ENCODE measurements around the gene SNX4. TPM values are rescaled to one million over a fixed set of nuclear protein-coding genes. Genes with fewer than 3 reads are reported as not detected.

The SNX4 gene
- total and polyA plus RNA-seq, 8 donors = 33.2 to 67.3 (median 54.2) TPM

DNA sequence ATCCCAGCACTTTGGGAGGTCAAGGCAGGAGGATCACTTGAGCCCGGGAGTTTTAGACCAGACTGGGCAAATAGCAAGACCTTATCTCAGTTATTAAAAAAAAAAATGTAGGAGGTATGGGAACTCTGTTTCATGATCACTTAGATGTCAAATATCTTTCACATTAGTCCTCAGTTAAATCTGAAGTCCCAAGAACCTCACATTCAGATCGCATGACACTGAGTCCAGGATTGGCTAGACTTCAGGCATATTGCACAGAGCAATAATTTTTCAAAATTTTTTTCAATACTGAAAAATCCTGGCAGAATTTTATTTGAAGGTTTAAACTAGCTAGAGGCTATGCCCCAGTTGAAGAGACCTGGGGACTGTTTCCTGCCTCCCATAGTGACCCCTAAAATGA, 88.6 kb downstream of the SNX4 start:
- intact Hi-C loops (cut with DNase I) = no loop called here
- TF ChIP-seq, protein P1, sequence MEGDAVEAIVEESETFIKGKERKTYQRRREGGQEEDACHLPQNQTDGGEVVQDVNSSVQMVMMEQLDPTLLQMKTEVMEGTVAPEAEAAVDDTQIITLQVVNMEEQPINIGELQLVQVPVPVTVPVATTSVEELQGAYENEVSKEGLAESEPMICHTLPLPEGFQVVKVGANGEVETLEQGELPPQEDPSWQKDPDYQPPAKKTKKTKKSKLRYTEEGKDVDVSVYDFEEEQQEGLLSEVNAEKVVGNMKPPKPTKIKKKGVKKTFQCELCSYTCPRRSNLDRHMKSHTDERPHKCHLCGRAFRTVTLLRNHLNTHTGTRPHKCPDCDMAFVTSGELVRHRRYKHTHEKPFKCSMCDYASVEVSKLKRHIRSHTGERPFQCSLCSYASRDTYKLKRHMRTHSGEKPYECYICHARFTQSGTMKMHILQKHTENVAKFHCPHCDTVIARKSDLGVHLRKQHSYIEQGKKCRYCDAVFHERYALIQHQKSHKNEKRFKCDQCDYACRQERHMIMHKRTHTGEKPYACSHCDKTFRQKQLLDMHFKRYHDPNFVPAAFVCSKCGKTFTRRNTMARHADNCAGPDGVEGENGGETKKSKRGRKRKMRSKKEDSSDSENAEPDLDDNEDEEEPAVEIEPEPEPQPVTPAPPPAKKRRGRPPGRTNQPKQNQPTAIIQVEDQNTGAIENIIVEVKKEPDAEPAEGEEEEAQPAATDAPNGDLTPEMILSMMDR (IDR thresholded peaks at IDR 0.05) = no peak
- H3K4me3 ChIP-seq = no peak overlapping the region
- no peaks in the 10 kb centered on the region for H3K36me3 ChIP-seq
- no peaks in the 10 kb centered on the region for H3K4me1 ChIP-seq
- ATAC-seq = no peak
- no peaks in the 10 kb centered on the region for H3K27me3 ChIP-seq
- DNase-seq = no peak
- H3K27ac ChIP-seq = no peak overlapping the region
- no peaks in the 10 kb centered on the region for H3K9me3 ChIP-seq

GRCh38 chr3:125428216-125428830, 91.7 kb downstream of the SNX4 start:
- Histone ChIP-seq H3K4me1 (no peaks in the 10 kb centered on the region), H3K9me3 (no peaks in the 10 kb centered on the region), H3K27ac (no peak overlapping the region), H3K36me3 (no peaks in the 10 kb centered on the region), H3K4me3 (no peak overlapping the region), H3K27me3 (no peaks in the 10 kb centered on the region)
- intact Hi-C loops (cut with DNase I) = no loop called here
- TF ChIP-seq, protein P1 (IDR thresholded peaks at IDR 0.05) = no peak
- ATAC-seq = no peak
- DNase-seq = no peak

DNA sequence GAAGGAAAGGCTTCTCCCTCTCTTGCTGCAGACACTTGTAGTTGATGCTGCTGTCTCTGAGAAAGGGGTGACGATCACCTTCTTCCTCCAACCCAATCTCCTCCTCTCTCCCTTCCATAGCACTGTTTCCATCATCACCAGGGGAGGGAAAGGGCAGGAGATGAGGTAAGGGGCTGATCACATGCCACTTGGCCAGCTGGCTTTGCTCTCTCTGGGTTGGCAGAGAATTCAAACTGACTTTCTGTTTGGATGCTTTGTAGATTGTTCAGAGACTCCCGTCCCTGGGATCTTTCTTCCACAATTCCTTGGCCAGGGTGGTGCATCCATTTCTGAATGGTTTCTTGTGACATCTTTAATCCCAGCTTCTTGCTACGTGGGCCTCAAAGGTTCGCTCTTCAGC, 101.7 kb downstream of the SNX4 start:
- H3K27me3 ChIP-seq = no peaks in the 10 kb centered on the region
- ATAC-seq (no peak), DNase-seq (no peak)
- H3K27ac ChIP-seq = no peak overlapping the region
- intact Hi-C loops (cut with DNase I) = no loop called here
- H3K4me1 ChIP-seq = no peaks in the 10 kb centered on the region
- no peak overlapping the region for H3K4me3 ChIP-seq
- no peaks in the 10 kb centered on the region for H3K36me3 ChIP-seq
- TF ChIP-seq, protein P1 (IDR thresholded peaks at IDR 0.05) = no peak
- H3K9me3 ChIP-seq = peaks cover 0 to 5% of the 10 kb centered on the region in 2 donors

GRCh38 chr3:125416235-125416634, 103.8 kb downstream of the SNX4 start:
- H3K36me3 ChIP-seq = no peaks in the 10 kb centered on the region
- H3K27ac ChIP-seq = no peak overlapping the region
- DNase-seq (no peak), ATAC-seq (no peak)
- H3K27me3 ChIP-seq = no peaks in the 10 kb centered on the region
- H3K4me3 ChIP-seq = no peak overlapping the region
- TF ChIP-seq, protein P1 (IDR thresholded peaks at IDR 0.05) = no peak
- H3K4me1 ChIP-seq = no peaks in the 10 kb centered on the region
- intact Hi-C loops (cut with DNase I) = no loop called here
- H3K9me3 ChIP-seq = peaks cover 0 to 5% of the 10 kb centered on the region in 2 donors

GRCh38 chr3:125414669-125415068, 105.3 kb downstream of the SNX4 start:
- H3K4me1 ChIP-seq = no peaks in the 10 kb centered on the region
- H3K27ac ChIP-seq = no peak overlapping the region
- no peaks in the 10 kb centered on the region for H3K36me3 ChIP-seq
- TF ChIP-seq, protein P1 (IDR thresholded peaks at IDR 0.05) = no peak
- no peak overlapping the region for H3K4me3 ChIP-seq
- intact Hi-C loops (cut with DNase I) = no loop called here
- H3K27me3 ChIP-seq = peaks cover 0 to under 1% of the 10 kb centered on the region in 2 donors
- H3K9me3 ChIP-seq = peaks cover 0 to 5% of the 10 kb centered on the region in 2 donors
- ATAC-seq (no peak), DNase-seq (no peak)

All from left lung (tissue), 10 donors.